Osteocyte (in vitro differentiated cells): ENCODE data around the gene SIM2. TPM values are rescaled to one million over a fixed set of nuclear protein-coding genes. Genes with fewer than 3 reads are reported as not detected.

Experiments
- DNase-seq: peaks from one replicate; pipeline ENCODE4 v3.0.0; 2021; ENCODE audit warnings: mixed read lengths; ENCODE audit not compliant: unreplicated experiment; ENCODE audit errors: extremely low spot score
- H3K27ac Mint-ChIP-seq: one replicate; pipeline ENCODE4 v1.8.0; 2021; ENCODE audit warnings: mild to moderate bottlenecking, mixed read lengths; ENCODE audit not compliant: unreplicated experiment
- H3K27me3 Mint-ChIP-seq: one replicate; pipeline ENCODE4 v1.8.0; 2021; ENCODE audit warnings: mixed read lengths; ENCODE audit not compliant: unreplicated experiment
- H3K36me3 Mint-ChIP-seq: one replicate; pipeline ENCODE4 v1.8.0; 2021; ENCODE audit warnings: mixed read lengths; ENCODE audit not compliant: unreplicated experiment
- H3K4me1 Mint-ChIP-seq: one replicate; pipeline ENCODE4 v1.8.0; 2021; ENCODE audit warnings: mixed read lengths; ENCODE audit not compliant: unreplicated experiment
- H3K4me3 Mint-ChIP-seq: one replicate; pipeline ENCODE4 v1.8.0; 2021; ENCODE audit warnings: mild to moderate bottlenecking, moderate library complexity, mixed read lengths; ENCODE audit not compliant: unreplicated experiment
- H3K9me3 Mint-ChIP-seq: one replicate; pipeline ENCODE4 v1.8.0; 2021; ENCODE audit warnings: mixed read lengths; ENCODE audit not compliant: unreplicated experiment
- total RNA-seq: library from RNA; stranded (reverse); gene quantifications from 2 replicates; pipeline ENCODE4 v1.2.1, GENCODE V29; 2021
- TF ChIP-seq, protein P1 (sequence below): fragments of 200-600 bp; sonication (generic); IDR thresholded peaks from 2 replicates; pipeline ENCODE4 v1.5.0; 2021; ENCODE audit warnings: antibody characterized with exemption, mild to moderate bottlenecking, moderate library complexity

The SIM2 gene
- total RNA-seq, 1 donor from 2014 or later: 1.5 TPM

- H3K27ac Mint-ChIP-seq: no peak overlapping the region
- TF ChIP-seq, protein P1, sequence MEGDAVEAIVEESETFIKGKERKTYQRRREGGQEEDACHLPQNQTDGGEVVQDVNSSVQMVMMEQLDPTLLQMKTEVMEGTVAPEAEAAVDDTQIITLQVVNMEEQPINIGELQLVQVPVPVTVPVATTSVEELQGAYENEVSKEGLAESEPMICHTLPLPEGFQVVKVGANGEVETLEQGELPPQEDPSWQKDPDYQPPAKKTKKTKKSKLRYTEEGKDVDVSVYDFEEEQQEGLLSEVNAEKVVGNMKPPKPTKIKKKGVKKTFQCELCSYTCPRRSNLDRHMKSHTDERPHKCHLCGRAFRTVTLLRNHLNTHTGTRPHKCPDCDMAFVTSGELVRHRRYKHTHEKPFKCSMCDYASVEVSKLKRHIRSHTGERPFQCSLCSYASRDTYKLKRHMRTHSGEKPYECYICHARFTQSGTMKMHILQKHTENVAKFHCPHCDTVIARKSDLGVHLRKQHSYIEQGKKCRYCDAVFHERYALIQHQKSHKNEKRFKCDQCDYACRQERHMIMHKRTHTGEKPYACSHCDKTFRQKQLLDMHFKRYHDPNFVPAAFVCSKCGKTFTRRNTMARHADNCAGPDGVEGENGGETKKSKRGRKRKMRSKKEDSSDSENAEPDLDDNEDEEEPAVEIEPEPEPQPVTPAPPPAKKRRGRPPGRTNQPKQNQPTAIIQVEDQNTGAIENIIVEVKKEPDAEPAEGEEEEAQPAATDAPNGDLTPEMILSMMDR: no peak
- peaks cover 71% of the 10 kb centered on the region for H3K27me3 Mint-ChIP-seq
- H3K4me3 Mint-ChIP-seq: peak overlapping the region; percentile 10
- H3K9me3 Mint-ChIP-seq: no peaks in the 10 kb centered on the region
- H3K4me1 Mint-ChIP-seq: peaks cover 29% of the 10 kb centered on the region
- H3K36me3 Mint-ChIP-seq: no peaks in the 10 kb centered on the region
- DNase-seq: no peak
Observed at GRCh38 chr21:36697060-36697850, 1.7 kb upstream of the SIM2 start.

DNA sequence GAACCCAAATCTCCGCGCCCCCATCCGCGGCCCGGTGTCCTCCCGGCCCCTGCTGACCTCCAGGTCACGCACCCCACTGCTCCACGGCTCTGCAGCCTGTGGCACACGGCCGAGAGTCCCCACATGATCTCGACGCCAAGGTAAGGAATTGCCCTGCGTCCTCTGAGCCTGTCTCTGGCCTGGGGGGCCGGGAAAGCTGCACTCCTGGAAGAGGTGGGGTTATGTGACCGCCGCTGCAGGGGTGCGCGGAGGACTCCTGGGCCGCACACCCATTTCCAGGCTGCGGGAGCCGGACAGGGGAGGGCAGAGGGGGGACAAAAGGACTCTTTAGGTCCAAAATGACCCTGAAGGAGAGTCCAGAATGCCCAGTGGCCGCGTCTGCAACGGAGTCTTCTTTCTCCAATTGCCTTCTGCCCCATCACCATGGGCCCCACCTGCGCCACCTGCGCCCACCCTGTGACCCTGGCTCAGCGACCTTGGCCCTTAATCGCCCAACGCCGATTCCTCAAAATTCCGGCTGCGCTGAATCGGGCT lies 997 bp upstream of the SIM2 start:
- H3K9me3 Mint-ChIP-seq: no peaks in the 10 kb centered on the region
- H3K27me3 Mint-ChIP-seq: peaks cover 73% of the 10 kb centered on the region
- DNase-seq: no peak
- H3K36me3 Mint-ChIP-seq: no peaks in the 10 kb centered on the region
- H3K4me3 Mint-ChIP-seq: no peak overlapping the region
- H3K27ac Mint-ChIP-seq: no peak overlapping the region
- H3K4me1 Mint-ChIP-seq: peaks cover 30% of the 10 kb centered on the region
- TF ChIP-seq, protein P1: no peak

- Mint-ChIP-seq H3K4me1 (peaks cover 30% of the 10 kb centered on the region), H3K4me3 (peak overlapping the region; percentile 26), H3K27me3 (peaks cover 78% of the 10 kb centered on the region), H3K36me3 (no peaks in the 10 kb centered on the region), H3K27ac (no peak overlapping the region), H3K9me3 (no peaks in the 10 kb centered on the region)
- DNase-seq: peak; percentile 85
- TF ChIP-seq, protein P1: no peak
Observed at GRCh38 chr21:36698385-36698980, 432 bp upstream of the SIM2 start.

DNA sequence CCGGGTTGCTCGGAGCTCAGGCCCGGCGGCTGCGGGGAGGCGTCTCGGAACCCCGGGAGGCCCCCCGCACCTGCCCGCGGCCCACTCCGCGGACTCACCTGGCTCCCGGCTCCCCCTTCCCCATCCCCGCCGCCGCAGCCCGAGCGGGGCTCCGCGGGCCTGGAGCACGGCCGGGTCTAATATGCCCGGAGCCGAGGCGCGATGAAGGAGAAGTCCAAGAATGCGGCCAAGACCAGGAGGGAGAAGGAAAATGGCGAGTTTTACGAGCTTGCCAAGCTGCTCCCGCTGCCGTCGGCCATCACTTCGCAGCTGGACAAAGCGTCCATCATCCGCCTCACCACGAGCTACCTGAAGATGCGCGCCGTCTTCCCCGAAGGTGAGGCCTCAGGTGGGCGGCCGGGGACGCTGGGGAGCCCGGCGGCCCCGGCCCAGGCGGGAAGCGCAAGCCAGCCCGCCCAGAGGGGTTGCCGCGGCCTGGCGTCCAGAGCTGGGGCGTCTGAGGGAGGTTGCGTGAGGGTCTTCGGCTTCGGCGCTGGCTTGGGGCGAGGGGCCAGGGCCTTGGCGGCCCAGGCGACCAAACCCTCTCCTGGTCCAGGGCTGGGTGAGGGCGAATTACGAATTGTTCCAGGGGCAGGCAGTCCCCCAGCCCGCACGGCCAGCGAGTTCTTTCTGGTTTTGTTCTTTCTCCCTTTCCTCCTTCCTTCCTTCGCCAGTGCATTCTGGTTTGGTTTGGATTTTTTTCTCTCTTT lies 805 bp downstream of the SIM2 start:
- Mint-ChIP-seq H3K4me3 (peak overlapping the region; percentile 65), H3K4me1 (peaks cover 32% of the 10 kb centered on the region), H3K36me3 (no peaks in the 10 kb centered on the region), H3K27ac (peak overlapping the region; percentile 70), H3K9me3 (no peaks in the 10 kb centered on the region), H3K27me3 (peaks cover 74% of the 10 kb centered on the region)
- DNase-seq: peak; percentile 83
- TF ChIP-seq, protein P1: no peak
